Duodenal mucosa (tissue), 2 donors: Measurements from ENCODE around the gene ANXA11.

ENCODE experiments used
- H3K27ac ChIP-seq: one replicate; pipeline ENCODE4 v1.7.0; 2013; ENCODE audit warnings: low read depth, low read length
- H3K27me3 ChIP-seq, 2 donors: one replicate each; pipeline ENCODE4 v1.7.0; 2013; ENCODE audit warnings: low read length in 2 of 2, control low read depth in 1 of 2; ENCODE audit not compliant: insufficient read depth in 2 of 2, control insufficient read depth in 1 of 2
- H3K36me3 ChIP-seq, 2 donors: one replicate each; pipeline ENCODE4 v1.7.0; 2013; ENCODE audit warnings: low read length in 2 of 2, control low read depth in 1 of 2; ENCODE audit not compliant: insufficient read depth in 2 of 2, control insufficient read depth in 1 of 2
- H3K4me1 ChIP-seq, 2 donors: one replicate each; pipeline ENCODE4 v1.7.0; 2013; ENCODE audit warnings: low read length in 2 of 2, control low read depth in 1 of 2; ENCODE audit not compliant: insufficient read depth in 2 of 2, control insufficient read depth in 1 of 2
- H3K4me3 ChIP-seq, 2 donors: one replicate each; pipeline ENCODE4 v1.7.0; 2013; ENCODE audit warnings: low read length in 2 of 2, low read depth in 1 of 2
- H3K9ac ChIP-seq, 2 donors: one replicate each; pipeline ENCODE4 v1.7.0; 2013; ENCODE audit warnings: low read length in 2 of 2, low read depth in 1 of 2
- H3K9me3 ChIP-seq, 2 donors: one replicate each; pipeline ENCODE4 v1.7.0; 2013; ENCODE audit warnings: low read length in 2 of 2, control low read depth in 1 of 2; ENCODE audit not compliant: control insufficient read depth in 1 of 2

ANXA11 gene

GRCh38 chr10:80176526-80176925 lies 28.8 kb downstream of the ANXA11 start:
- Histone ChIP-seq H3K27me3 (no peaks in the 10 kb centered on the region), H3K27ac (no peak overlapping the region), H3K9ac (no peak overlapping the region), H3K4me1 (peaks cover 7 to 19% of the 10 kb centered on the region in 2 donors), H3K9me3 (no peaks in the 10 kb centered on the region), H3K4me3 (no peak overlapping the region), H3K36me3 (peaks cover 26 to 57% of the 10 kb centered on the region in 2 donors)

GRCh38 chr10:80174641-80175395 lies 30.5 kb downstream of the ANXA11 start:
- H3K27me3 ChIP-seq: no peaks in the 10 kb centered on the region
- no peak overlapping the region for H3K27ac ChIP-seq
- H3K9ac ChIP-seq: no peak overlapping the region
- H3K9me3 ChIP-seq: no peaks in the 10 kb centered on the region
- H3K36me3 ChIP-seq: peaks cover 27 to 67% of the 10 kb centered on the region in 2 donors
- H3K4me1 ChIP-seq: peaks cover 12 to 23% of the 10 kb centered on the region in 2 donors
- H3K4me3 ChIP-seq: no peak overlapping the region

- H3K27ac ChIP-seq: no peak overlapping the region
- H3K9me3 ChIP-seq: no peaks in the 10 kb centered on the region
- H3K4me1 ChIP-seq: peaks cover 12 to 23% of the 10 kb centered on the region in 2 donors
- H3K9ac ChIP-seq: no peak overlapping the region
- no peak overlapping the region for H3K4me3 ChIP-seq
- no peaks in the 10 kb centered on the region for H3K27me3 ChIP-seq
- H3K36me3 ChIP-seq: peaks cover 23 to 70% of the 10 kb centered on the region in 2 donors
These were observed 31.9 kb downstream of the ANXA11 start for GRCh38 chr10:80173466-80173865.

GRCh38 chr10:80172896-80173295 lies 32.4 kb downstream of the ANXA11 start:
- Histone ChIP-seq H3K36me3 (peaks cover 23 to 70% of the 10 kb centered on the region in 2 donors), H3K4me3 (no peak overlapping the region), H3K27me3 (no peaks in the 10 kb centered on the region), H3K9me3 (no peaks in the 10 kb centered on the region), H3K4me1 (peaks cover 12 to 23% of the 10 kb centered on the region in 2 donors), H3K9ac (no peak overlapping the region), H3K27ac (no peak overlapping the region)

GRCh38 chr10:80171248-80171660 lies 34.1 kb downstream of the ANXA11 start:
- no peak overlapping the region for H3K9ac ChIP-seq
- H3K27ac ChIP-seq: no peak overlapping the region

GRCh38 chr10:80170641-80171040 lies 34.7 kb downstream of the ANXA11 start:
- peaks cover 34 to 84% of the 10 kb centered on the region in 2 donors for H3K36me3 ChIP-seq
- peaks cover 14 to 23% of the 10 kb centered on the region in 2 donors for H3K4me1 ChIP-seq
- H3K9ac ChIP-seq: no peak overlapping the region
- no peak overlapping the region for H3K27ac ChIP-seq
- H3K4me3 ChIP-seq: no peak overlapping the region
- H3K9me3 ChIP-seq: no peaks in the 10 kb centered on the region
- H3K27me3 ChIP-seq: no peaks in the 10 kb centered on the region

More at GRCh38 chr10:80171248-80171660, 34.1 kb downstream of the ANXA11 start:
- peaks cover 30 to 80% of the 10 kb centered on the region in 2 donors for H3K36me3 ChIP-seq
- H3K4me1 ChIP-seq: peaks cover 13 to 23% of the 10 kb centered on the region in 2 donors
- H3K27me3 ChIP-seq: no peaks in the 10 kb centered on the region
- no peaks in the 10 kb centered on the region for H3K9me3 ChIP-seq
- no peak overlapping the region for H3K4me3 ChIP-seq

- Histone ChIP-seq H3K9me3 (no peaks in the 10 kb centered on the region), H3K36me3 (peaks cover 40 to 88% of the 10 kb centered on the region in 2 donors), H3K27ac (no peak overlapping the region), H3K4me1 (peaks cover 18 to 26% of the 10 kb centered on the region in 2 donors), H3K4me3 (no peak overlapping the region), H3K9ac (no peak overlapping the region), H3K27me3 (no peaks in the 10 kb centered on the region)
These were observed 35.3 kb downstream of the ANXA11 start for GRCh38 chr10:80170026-80170425.

- H3K9ac ChIP-seq: no peak overlapping the region
- H3K4me3 ChIP-seq: no peak overlapping the region
- H3K36me3 ChIP-seq: peaks cover 45 to 94% of the 10 kb centered on the region in 2 donors
- no peaks in the 10 kb centered on the region for H3K27me3 ChIP-seq
- H3K4me1 ChIP-seq: peaks cover 28 to 37% of the 10 kb centered on the region in 2 donors
- H3K9me3 ChIP-seq: no peaks in the 10 kb centered on the region
- no peak overlapping the region for H3K27ac ChIP-seq
These were observed 36.5 kb downstream of the ANXA11 start for GRCh38 chr10:80168679-80169380.

GRCh38 chr10:80168162-80168511 lies 37.2 kb downstream of the ANXA11 start:
- H3K4me3 ChIP-seq: no peak overlapping the region
- no peaks in the 10 kb centered on the region for H3K9me3 ChIP-seq
- H3K27ac ChIP-seq: no peak overlapping the region
- no peaks in the 10 kb centered on the region for H3K27me3 ChIP-seq
- no peak overlapping the region for H3K9ac ChIP-seq
- H3K4me1 ChIP-seq: peaks cover 33 to 39% of the 10 kb centered on the region in 2 donors
- peaks cover 44 to 97% of the 10 kb centered on the region in 2 donors for H3K36me3 ChIP-seq

GRCh38 chr10:80167471-80168161 lies 37.7 kb downstream of the ANXA11 start:
- H3K9ac ChIP-seq: no peak overlapping the region
- H3K4me3 ChIP-seq: no peak overlapping the region
- H3K27ac ChIP-seq: no peak overlapping the region
- no peaks in the 10 kb centered on the region for H3K27me3 ChIP-seq
- peaks cover 45 to 98% of the 10 kb centered on the region in 2 donors for H3K36me3 ChIP-seq
- no peaks in the 10 kb centered on the region for H3K9me3 ChIP-seq
- H3K4me1 ChIP-seq: peaks cover 36% of the 10 kb centered on the region in 2 donors
